T follicular helper cell (primary cell): ENCODE results near the gene SCAMP2.
A peak's percentile ranks its signal among the peaks of the same experiment; 100 is the strongest.

Experiments used
- DNase-seq: peaks from one replicate; pipeline ENCODE4 v3.0.0-alpha.2; 2020; ENCODE audit warnings: low read depth

The SCAMP2 gene

DNA sequence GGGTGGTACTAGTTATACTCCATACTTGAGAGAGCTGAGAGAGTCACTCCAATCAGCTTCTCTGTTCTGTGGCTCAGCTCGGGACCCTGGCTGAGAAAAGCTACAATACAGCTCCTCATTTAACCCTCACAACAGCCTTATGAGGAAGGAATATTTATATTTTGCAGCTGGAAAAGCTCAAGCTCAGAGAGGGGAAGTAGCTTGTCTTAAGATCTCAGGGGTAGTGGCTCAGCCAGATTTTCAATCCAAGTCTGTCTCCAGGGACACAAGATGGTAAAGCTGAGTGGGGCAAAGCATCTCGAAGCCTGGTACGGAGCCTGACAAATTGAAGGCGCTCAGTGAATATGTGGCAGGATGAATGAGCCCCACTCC, 14.8 kb downstream of the SCAMP2 start:
- DNase-seq: no peak

DNA sequence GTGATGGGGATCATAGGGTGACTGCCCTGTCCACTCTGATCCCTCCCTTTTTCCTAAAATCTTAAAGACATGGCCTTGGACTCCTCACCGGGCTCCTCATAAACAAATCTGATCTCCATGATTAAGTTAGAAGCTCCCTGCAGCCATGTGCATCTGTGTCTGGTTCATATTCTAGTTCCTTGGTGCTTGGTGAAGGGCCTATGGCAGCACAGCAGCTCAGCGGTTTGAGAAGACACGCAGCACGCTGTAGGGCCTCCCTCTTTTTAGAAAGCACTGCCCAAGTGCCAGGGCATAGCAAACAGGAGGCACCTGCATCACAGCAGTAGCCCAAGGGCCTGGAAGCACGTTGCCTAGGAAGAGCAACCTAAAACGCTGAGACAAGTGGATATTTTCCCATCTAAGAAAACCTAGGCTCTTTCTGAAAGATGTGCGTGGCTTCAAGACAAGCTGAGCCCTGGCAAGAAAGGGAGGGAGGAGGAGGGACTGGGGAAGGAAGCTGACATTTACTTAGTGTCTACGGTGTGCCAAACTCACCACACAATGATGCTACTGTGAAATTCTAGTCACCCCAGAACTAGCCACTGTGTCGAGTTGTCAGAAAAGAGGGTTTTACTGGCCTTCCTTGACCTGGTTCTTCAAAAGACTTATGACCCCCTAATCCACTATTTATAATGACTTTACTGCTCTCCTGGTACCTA, 15.3 kb downstream of the SCAMP2 start:
- DNase-seq: no peak

DNA sequence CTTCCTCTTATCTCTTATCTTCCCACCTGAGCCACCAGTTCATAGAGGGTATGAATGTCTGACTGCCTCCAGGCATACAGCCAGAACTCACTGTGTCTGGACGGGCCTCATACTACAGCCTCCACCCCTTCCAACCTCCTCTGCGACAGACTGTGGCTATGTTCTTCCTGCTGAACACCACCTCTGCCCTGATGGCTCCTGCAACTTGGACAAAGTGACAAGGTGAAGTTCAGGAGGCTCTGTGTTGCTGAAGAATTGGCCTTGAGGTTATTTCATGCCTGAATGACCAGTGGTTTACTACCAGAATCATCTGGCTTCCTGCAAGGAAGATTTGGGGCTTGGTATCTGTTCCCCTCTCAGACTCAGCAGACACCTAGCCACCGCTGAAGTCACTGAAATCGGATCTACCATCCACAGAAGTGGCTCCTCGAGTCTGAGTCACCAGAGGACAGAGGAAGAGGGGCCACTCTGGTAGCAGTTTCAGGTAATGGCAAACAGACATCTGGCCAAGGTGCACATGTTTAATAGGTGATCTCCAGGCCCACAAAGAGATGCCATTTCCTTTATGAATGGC, 16.0 kb downstream of the SCAMP2 start:
- no peak for DNase-seq

DNA sequence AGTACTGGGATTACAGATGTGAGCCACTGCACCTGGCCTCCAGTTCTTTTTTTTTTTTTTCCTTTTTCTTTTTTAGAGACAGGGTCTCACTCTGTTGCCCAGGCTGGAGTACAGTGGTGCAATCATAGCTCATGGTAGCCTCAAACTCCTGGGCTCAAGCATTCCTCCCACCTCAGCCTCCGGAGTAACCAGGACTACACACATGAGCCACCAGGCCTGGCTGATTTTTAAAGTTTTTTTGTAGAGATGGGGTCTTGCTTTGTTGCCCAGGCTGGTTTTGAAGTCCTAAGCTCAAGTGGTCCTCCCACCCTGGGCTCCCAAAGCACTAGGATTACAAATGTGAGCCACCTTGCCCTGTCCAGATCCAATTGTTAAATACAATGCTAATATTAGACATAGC, 16.6 kb downstream of the SCAMP2 start:
- no peak for DNase-seq

DNA sequence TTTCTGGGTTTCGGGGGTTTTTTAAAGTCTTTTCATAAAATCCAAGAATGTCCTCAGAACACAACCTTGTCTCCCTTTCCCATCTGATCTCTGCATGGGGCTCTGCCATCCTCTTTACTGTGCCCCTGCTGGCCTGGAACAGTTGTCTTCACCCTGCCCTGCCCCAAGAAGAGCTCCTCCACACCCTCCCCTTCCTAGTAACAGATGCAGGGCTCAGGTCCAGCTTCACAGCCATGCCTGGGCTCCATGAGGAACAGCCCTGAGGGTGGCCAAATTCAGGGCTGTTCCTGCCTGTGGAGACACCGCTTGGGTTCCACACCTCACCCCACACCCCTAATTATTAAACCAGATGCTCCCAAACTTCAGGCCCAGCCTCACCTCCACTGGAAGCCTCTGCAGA, 17.3 kb downstream of the SCAMP2 start:
- no peak for DNase-seq

DNA sequence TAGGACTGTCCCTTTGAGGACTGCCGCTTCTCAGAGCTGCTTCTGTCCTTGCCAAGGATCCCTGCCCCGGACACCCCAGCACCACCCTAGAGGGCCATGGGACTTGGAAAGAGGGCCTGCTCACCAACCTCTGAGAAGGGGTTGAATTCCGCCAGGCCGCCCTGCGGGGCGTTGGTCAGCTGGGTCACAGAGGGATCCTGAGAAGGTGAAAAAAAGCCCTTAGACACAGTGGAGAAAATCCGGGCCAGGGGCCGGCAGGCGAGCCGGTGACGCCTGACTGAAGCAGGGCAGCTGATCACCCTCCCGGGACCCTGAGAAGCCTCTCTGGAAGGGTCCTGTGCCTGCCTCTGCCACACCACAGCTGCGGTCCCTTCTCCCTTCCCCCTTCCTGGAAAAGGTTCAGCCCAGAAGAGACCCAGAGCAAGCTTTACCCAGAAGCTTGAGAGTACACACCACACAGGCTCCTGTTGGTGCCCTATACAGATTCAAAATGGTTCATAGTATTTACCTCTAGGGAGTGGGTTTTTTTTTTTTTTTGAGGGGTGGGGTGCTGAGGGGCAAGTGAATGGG, 18.6 kb downstream of the SCAMP2 start:
- no peak for DNase-seq

DNA sequence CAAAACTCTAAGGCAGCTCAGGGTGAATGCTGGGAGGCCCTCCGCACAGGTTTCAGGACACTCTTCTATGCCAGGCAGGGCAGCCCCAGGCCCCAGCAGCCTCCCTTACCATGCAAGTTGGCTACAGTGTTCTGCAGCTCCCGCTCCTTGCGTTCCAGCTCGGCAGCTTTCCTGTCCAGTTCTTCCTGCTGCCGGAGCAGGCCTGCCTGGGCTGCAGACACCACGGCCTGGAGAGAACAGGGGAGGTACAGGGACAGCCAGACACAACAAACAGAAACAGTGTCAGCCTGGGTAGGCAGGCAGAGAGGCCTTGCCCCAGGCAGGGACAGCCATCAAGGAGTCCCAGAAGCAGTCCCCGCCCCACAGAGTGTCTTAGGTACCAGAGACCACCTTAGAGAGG, 21.2 kb downstream of the SCAMP2 start:
- no peak for DNase-seq

GRCh38 chr15:74850393-74850792, 22.8 kb downstream of the SCAMP2 start:
- DNase-seq: no peak

DNA sequence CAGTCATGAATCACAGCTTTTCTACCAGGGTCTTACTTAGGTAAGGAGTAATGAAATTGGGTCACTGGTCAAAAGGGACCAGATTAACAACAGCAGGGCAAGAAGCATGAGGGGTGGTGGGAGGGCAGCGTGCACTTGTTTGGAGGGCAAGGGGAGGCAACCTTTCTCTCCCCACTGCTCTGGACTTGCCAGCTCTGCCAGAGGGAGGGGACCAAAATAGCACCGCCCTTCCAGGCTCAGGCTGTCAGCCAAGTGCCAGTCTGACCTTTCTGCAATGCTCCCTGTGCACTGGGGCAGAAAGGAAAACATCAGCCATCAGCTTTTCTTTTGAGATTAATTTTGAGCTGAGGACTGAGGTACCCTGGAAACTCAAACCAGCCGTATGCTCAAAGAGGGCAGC, 25.7 kb downstream of the SCAMP2 start:
- no peak for DNase-seq

DNA sequence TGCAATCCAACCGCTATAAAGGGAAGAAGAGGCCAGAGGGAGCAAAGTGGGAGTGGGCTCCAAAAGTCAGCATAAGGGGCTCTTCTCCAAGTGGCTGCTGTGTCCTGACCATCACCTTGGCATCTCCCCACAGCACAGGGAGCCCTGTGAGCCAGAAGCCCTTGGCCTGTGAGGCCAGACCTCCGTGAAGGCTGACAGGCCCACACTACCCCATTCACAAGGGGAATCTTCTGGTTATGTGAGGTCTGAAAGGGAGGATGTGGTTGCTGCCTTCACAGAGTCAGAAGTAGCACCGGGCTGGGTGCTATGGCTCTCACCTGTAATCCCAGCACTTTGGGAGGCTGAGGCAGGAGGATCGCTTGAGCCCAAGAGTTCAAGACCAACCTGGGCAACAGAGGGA, 27.6 kb downstream of the SCAMP2 start:
- DNase-seq: no peak

GRCh38 chr15:74845208-74845568, 28.0 kb downstream of the SCAMP2 start:
- peak; percentile 24 for DNase-seq

DNA sequence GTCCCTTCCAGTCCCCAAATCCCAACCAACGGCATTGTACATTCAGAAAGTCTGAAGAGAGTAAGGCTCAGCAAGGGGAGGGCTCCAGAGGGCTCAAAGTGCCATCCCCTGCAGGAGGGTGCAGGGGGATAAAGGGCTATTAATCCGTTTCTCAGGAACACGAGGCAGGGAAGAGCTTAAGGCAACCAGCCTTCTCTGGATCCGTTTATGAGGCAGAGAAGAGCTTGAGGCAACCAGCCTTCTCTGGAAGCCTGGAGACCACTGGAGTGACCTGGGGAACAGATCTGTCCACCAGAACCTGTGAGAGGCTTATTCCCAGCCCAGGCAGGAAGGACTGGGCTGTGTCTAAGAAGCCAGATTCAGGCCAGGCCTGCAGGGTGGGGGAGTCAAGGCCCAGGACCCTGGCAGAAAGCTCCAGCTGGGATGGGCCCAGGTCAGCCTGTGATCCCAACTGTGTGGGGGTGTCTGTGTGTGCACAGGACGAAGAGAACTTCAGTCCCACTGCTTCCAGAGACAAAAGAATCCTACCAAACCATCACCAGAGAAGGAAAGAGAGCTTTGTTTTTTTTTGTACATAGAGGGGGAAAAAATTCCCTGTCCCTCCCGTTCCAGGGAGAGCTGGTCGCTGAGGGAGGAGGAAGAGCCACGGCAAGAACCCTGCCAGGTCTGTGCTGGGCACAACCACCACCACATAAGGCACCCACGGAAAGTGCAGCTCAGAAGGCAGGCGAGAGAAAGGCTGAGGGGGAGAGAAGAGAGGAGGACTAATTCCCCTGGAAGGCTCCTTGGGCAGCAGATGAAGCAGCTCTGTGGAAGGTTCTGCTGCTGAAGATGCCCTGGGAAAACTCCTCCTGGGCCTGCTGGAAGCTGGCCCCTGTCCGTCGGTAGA, 28.6 kb downstream of the SCAMP2 start:
- DNase-seq: no peak

DNA sequence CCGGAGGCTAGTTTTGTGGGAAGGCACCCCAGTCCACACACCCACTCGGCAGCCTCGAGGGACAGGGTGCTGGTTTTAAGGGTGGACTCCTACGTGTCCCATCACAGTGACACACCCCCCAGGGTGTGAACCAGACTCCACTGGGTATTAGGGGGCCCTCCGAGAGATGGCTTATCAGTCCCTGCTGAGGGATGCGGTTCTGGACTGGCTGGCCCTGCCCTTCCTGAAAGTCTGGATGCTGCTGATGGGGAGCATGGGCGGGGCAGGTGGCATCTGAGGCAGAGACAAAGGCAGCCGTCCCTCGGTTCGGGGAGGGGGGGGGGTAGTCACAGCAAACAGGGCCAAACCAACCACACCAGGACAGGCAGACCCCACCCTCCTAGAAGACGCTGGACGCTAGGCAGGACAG, 29.3 kb downstream of the SCAMP2 start:
- DNase-seq: no peak

GRCh38 chr15:74843445-74843828, 29.7 kb downstream of the SCAMP2 start:
- DNase-seq: no peak

GRCh38 chr15:74842581-74843444, 30.4 kb downstream of the SCAMP2 start, which contains the start of gene ULK3:
TSS of gene ULK3 (minus strand) at chr15:74843156. CDS start at chr15:74843105, 51 bp downstream.
- peak; percentile 91 for DNase-seq

GRCh38 chr15:74841891-74842373, 31.2 kb downstream of the SCAMP2 start:
- DNase-seq: no peak

- DNase-seq: no peak
Measured at GRCh38 chr15:74840851-74841775, 32.1 kb downstream of the SCAMP2 start.

GRCh38 chr15:74839526-74840395, 33.4 kb downstream of the SCAMP2 start:
- DNase-seq: no peak

DNA sequence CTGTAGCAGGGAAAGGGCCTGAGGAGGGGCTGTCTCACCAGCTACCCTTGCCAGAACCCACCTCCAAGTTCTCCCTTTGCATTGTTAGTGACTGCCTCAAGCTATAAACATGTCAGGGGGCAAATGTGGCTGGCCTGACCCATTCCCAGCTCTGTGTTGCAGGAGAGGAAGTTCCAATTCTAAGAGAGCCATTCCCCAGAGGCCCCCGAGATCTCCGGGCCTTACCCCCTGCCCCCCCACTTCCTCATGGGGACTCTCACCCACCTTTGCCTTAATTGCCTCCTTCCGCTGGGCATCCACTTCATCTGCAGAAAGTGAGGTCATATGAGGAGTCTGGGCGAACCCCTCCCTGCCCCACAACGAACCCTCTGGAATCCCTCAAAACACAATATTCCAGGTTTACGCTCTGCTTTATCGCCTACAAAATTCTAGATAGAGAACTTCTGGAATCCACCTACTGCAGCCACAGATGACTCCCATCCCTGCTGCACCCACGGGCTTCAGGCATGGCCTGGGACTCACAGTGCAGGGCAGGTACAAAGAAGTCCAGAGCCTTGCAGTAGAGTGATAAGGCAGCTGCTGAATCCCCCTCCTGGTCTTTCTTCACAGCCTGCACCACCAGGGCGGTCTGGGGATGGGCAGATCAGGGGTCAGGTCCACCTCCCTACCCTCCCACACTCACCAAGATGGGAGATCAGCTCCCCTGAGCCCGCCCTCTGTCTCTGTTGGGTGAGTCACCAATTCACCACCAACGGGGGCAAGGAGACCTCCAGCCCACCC, 34.2 kb downstream of the SCAMP2 start:
- no peak for DNase-seq
